GM10248 (cell line): ENCODE results near the gene PBX1.

Source experiments
- CTCF ChIA-PET: fragments of 300-600 bp; sonication (Branson Sonifier 250); formaldehyde crosslinking; extraction: SDS; loops from one replicate; lab custom pipeline; 2021; ENCODE audit warnings: antibody characterized with exemption; lab: Yijun Ruan, JAX
- POLR2A ChIA-PET: fragments of 350-650 bp; sonication (Branson Sonifier 250); formaldehyde crosslinking; extraction: SDS; loops from one replicate; lab custom pipeline; 2020; ENCODE audit warnings: antibody characterized with exemption; lab: Yijun Ruan, JAX
- DNase-seq: peaks from one replicate; pipeline ENCODE4 v3.0.0; 2012; ENCODE audit errors: extremely low spot score
- TF ChIP-seq, protein P1 (sequence below): IDR thresholded peaks from 2 replicates; pipeline ENCODE4 v1.5.1; 2012; ENCODE audit warnings: mild to moderate bottlenecking, low read depth; ENCODE audit errors: extremely low read depth, missing control alignments, control extremely low read depth

PBX1 gene

GRCh38 chr1:164755690-164756089, 196.7 kb downstream of the PBX1 start:
- ChIA-PET CTCF (interaction anchor here (1.0 kb wide), 1 partner anchor 32 kb away, joined by 3 read pairs; no protein-coding TSS in a partner anchor), POLR2A (no interaction called here)
- TF ChIP-seq, protein P1, sequence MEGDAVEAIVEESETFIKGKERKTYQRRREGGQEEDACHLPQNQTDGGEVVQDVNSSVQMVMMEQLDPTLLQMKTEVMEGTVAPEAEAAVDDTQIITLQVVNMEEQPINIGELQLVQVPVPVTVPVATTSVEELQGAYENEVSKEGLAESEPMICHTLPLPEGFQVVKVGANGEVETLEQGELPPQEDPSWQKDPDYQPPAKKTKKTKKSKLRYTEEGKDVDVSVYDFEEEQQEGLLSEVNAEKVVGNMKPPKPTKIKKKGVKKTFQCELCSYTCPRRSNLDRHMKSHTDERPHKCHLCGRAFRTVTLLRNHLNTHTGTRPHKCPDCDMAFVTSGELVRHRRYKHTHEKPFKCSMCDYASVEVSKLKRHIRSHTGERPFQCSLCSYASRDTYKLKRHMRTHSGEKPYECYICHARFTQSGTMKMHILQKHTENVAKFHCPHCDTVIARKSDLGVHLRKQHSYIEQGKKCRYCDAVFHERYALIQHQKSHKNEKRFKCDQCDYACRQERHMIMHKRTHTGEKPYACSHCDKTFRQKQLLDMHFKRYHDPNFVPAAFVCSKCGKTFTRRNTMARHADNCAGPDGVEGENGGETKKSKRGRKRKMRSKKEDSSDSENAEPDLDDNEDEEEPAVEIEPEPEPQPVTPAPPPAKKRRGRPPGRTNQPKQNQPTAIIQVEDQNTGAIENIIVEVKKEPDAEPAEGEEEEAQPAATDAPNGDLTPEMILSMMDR: no peak

DNA sequence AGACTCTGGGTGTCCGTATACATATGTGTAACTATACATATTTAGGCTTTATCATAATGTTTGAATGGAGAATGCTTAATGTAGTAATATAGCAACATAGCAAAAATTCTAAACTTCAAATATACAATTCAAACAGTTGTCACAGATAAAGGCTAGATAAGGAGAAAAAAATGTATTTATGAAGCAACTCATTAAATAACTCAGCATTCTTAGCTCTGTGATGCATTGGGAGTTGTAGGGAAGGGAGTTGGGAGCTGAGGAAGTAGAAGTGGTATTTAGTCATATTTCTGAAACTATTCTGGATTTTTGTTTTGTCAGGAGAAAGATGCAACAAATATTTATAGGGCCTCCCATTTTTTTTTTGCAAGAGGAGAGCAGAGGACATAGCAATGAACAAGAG, 197.8 kb downstream of the PBX1 start:
- no peak for DNase-seq
- CTCF ChIA-PET: interaction anchor here (0.9 to 1.1 kb wide), 2 partner anchors 9 to 10 kb away, joined by 3 read pairs; no protein-coding TSS in a partner anchor
- POLR2A ChIA-PET: no interaction called here
- TF ChIP-seq, protein P1: no peak

More at GRCh38 chr1:164755690-164756089, 196.7 kb downstream of the PBX1 start:
- no peak for DNase-seq

- TF ChIP-seq, protein P1: no peak
- no peak for DNase-seq
- ChIA-PET CTCF (interaction anchor here (0.6 to 1.2 kb wide), 3 partner anchors 9 to 1295 kb away, joined by 3 read pairs; no protein-coding TSS in a partner anchor), POLR2A (no interaction called here)
These were observed 198.6 kb downstream of the PBX1 start for GRCh38 chr1:164757625-164758024.

DNA sequence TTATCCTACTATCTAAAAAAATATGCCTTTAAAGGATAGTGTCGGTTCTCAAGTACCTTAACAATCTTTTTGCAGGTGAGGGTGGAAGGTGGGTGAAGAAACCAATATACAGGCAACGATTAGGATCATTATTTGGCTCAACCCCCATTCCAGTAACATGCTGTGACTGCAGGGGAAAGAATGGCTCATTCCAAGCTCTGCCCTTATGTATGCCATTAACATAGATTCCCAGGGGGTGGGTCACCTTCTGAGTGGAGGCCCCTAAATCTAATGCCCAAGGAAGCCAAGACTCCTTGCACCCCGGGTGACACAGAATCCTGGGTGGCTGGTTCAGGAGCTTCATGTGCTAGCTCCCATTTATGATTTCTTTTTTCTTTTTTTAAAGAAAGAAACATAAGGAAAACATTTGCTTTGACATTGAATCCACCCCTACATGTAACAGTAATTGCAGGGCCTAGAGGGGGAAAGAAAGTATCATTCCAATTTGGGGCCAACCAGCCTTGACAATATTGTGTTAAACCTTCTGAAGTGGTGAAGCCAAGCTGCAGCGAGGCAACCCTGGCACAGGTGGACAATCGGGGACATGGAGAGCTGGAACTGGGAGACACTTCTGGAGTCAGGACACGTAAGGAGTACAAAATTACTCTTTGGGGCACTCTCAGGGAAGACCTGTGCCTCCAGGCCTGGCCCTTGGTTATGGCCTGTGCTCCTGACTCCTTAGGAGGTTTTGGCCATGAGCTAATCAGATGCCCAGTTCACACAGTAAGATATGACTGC, 200.3 kb downstream of the PBX1 start:
- POLR2A ChIA-PET: no interaction called here
- CTCF ChIA-PET: interaction anchor here (1.2 to 1.6 kb wide), 2 partner anchors 8 to 28 kb away, joined by 3 to 8 read pairs; no protein-coding TSS in a partner anchor
- TF ChIP-seq, protein P1: no peak
- no peak for DNase-seq

DNA sequence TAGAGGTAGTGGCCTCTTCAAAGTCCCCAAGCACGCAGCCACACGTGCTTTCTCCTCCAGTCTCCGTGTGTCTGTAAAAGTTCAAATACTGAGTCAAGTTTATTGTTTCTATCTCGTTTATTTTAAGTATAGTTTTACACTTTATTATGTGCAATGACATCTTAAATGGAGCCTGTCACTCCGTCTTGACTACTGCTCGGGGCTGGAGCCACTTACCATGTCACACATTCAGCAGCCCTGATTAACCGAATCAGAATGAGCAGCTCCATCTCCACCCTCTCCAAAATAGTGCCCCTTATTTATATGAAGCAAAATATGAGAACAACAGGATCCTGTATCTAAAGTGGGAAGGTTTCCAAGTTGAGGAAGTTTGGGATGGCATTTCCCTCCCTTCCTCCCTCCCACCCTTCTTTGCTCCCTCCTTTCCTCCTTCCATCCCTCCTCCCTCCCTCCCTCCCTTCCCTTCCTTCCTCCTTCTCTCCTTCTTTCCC, 201.0 kb downstream of the PBX1 start:
- TF ChIP-seq, protein P1: no peak
- ChIA-PET CTCF (interaction anchor here (1.2 to 1.6 kb wide), 2 partner anchors 9 to 27 kb away, joined by 3 to 8 read pairs; no protein-coding TSS in a partner anchor), POLR2A (no interaction called here)
- no peak for DNase-seq

GRCh38 chr1:164760569-164760968, 201.6 kb downstream of the PBX1 start:
- DNase-seq: no peak
- ChIA-PET POLR2A (no interaction called here), CTCF (no interaction called here)
- TF ChIP-seq, protein P1: no peak
